ENCODE results near the gene GALNT1.

DNA sequence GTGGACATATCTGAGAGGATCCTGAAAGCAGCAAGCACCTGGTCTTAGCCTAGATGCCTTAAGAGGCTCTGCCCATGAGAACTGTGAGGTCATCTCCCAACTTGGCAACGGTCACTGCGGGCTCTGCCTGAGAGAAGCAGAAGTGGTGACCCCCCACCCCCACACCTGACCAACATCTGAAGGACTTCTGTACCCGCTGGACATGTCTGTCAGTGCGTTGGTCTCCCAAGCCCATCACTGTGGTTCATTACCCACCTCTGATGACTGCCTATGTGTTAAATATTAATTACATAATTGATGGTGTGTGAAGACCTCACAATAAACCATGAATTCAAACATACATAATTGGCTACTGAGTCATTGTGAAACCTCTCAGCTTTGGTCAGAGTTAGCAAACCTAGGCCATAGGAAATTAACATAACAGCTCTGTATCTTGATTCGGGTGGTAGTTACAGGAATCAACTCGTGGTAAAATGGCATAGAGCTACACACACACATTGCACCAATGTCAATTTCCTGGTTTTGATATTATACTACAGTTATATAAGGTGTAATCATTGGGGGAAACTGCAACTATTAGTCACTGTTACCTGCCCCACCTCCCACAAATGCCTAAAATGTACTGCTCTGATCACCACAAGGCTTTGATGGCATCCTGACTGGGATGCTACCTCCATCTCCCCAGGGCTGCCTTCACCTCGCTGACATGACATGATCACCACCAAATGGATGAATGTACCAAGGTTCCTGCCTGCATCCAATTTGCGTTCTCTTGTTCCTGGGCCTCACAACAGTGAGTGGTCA lies 4.3 kb upstream of the GALNT1 start:
- TF ChIP-seq, protein P1, sequence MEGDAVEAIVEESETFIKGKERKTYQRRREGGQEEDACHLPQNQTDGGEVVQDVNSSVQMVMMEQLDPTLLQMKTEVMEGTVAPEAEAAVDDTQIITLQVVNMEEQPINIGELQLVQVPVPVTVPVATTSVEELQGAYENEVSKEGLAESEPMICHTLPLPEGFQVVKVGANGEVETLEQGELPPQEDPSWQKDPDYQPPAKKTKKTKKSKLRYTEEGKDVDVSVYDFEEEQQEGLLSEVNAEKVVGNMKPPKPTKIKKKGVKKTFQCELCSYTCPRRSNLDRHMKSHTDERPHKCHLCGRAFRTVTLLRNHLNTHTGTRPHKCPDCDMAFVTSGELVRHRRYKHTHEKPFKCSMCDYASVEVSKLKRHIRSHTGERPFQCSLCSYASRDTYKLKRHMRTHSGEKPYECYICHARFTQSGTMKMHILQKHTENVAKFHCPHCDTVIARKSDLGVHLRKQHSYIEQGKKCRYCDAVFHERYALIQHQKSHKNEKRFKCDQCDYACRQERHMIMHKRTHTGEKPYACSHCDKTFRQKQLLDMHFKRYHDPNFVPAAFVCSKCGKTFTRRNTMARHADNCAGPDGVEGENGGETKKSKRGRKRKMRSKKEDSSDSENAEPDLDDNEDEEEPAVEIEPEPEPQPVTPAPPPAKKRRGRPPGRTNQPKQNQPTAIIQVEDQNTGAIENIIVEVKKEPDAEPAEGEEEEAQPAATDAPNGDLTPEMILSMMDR (IDR thresholded peaks at IDR 0.05 in 8 of 11, conservative IDR thresholded peaks at IDR 0.05 in 3 of 11) = no peak
- TF ChIP-seq POLR2AphosphoS5 (IDR thresholded peaks at IDR 0.05) (no peak), POLR2A (IDR thresholded peaks at IDR 0.05) (no peak)
